Measurements from ENCODE around the gene SECISBP2L. TPM values are rescaled to one million over a fixed set of nuclear protein-coding genes. Genes with fewer than 3 reads are reported as not detected.

The SECISBP2L gene
- total RNA-seq, 5 donors from 2014 or later (not counting 1 experiment from before 2014, with no cell fraction given): 46.8 to 62.5 (median 48.7) TPM

GRCh38 chr15:49044002-49044401 lies 2.2 kb downstream of the SECISBP2L start:
- H3K4me3 ChIP-seq (ENCODE audit: control insufficient read depth in 1 of 2, extremely low read depth in 1 of 2, low read length in 1 of 2): no peak overlapping the region
- CTCF ChIA-PET: no interaction called here
- no CpG with 5 or more reads among the region's 3 CpGs for WGBS (ENCODE audit: insufficient coverage)

GRCh38 chr15:49042165-49042564 lies 4.1 kb downstream of the SECISBP2L start:
- no peaks in the 10 kb centered on the region for H3K36me3 ChIP-seq (ENCODE audit: control insufficient read depth in 2 of 2, extremely low read depth in 1 of 2, insufficient read depth in 1 of 2, low read length in 1 of 2)
- Mint-ChIP-seq H3K36me3 (peaks cover 15% of the 10 kb centered on the region), H3K27me3 (no peaks in the 10 kb centered on the region), H3K4me1 (peaks cover 64 to 71% (median 69%) of the 10 kb centered on the region in 3 donors), H3K9me3 (no peaks in the 10 kb centered on the region), H3K4me3 (peak overlapping the region in 1 of 3 donors; percentile 45), H3K27ac (no peak overlapping the region)
- H3K4me1 ChIP-seq (ENCODE audit: control insufficient read depth in 1 of 2, extremely low read depth in 1 of 2, insufficient read depth in 2 of 2, low read length in 2 of 2): peaks cover 13 to 18% of the 10 kb centered on the region in 2 experiments
- no peak overlapping the region for H3K27ac ChIP-seq (ENCODE audit: low read length)
- H3K9me3 ChIP-seq: no peaks in the 10 kb centered on the region
- ATAC-seq (replicated peaks in 1 of 4): no peak
- no peak overlapping the region for H3K4me3 ChIP-seq (ENCODE audit: control insufficient read depth in 1 of 2, extremely low read depth in 1 of 2, low read length in 1 of 2)
- CTCF ChIA-PET: interaction anchor here in 1 of 2 donors (1.4 kb wide), 1 partner anchor 113 kb away, joined by 3 read pairs; the partner anchor contains the start of gene COPS2
- DNase-seq: no peak
- H3K27me3 ChIP-seq (replicated peaks in 1 of 2; ENCODE audit: control insufficient read depth in 2 of 2, extremely low read depth in 1 of 2, insufficient read depth in 2 of 2, low read length in 1 of 2): no peaks in the 10 kb centered on the region
- POLR2A ChIA-PET: no interaction called here

More at GRCh38 chr15:49044002-49044401, 2.2 kb downstream of the SECISBP2L start:
- H3K27me3 Mint-ChIP-seq: no peaks in the 10 kb centered on the region
- no peak for ATAC-seq (replicated peaks in 1 of 4)
- Histone ChIP-seq H3K27me3 (replicated peaks in 1 of 2; ENCODE audit: control insufficient read depth in 2 of 2, extremely low read depth in 1 of 2, insufficient read depth in 2 of 2, low read length in 1 of 2) (no peaks in the 10 kb centered on the region), H3K9me3 (no peaks in the 10 kb centered on the region), H3K4me1 (ENCODE audit: control insufficient read depth in 1 of 2, extremely low read depth in 1 of 2, insufficient read depth in 2 of 2, low read length in 2 of 2) (peaks cover 13 to 18% of the 10 kb centered on the region in 2 experiments), H3K27ac (ENCODE audit: low read length) (no peak overlapping the region), H3K36me3 (ENCODE audit: control insufficient read depth in 2 of 2, extremely low read depth in 1 of 2, insufficient read depth in 1 of 2, low read length in 1 of 2) (no peaks in the 10 kb centered on the region)
- peak overlapping the region; percentile 94 to 97 (median 96) for H3K4me3 Mint-ChIP-seq
- H3K27ac Mint-ChIP-seq: no peak overlapping the region
- DNase-seq: no peak
- peaks cover 11% of the 10 kb centered on the region for H3K36me3 Mint-ChIP-seq
- peaks cover 49 to 61% (median 56%) of the 10 kb centered on the region in 3 donors for H3K4me1 Mint-ChIP-seq
- POLR2A ChIA-PET: no interaction called here
- H3K9me3 Mint-ChIP-seq: no peaks in the 10 kb centered on the region

GRCh38 chr15:49041426-49041825 lies 4.8 kb downstream of the SECISBP2L start:
- H3K4me1 ChIP-seq (ENCODE audit: control insufficient read depth in 1 of 2, extremely low read depth in 1 of 2, insufficient read depth in 2 of 2, low read length in 2 of 2): peaks cover 8 to 18% of the 10 kb centered on the region in 2 experiments
- H3K36me3 ChIP-seq (ENCODE audit: control insufficient read depth in 2 of 2, extremely low read depth in 1 of 2, insufficient read depth in 1 of 2, low read length in 1 of 2): no peaks in the 10 kb centered on the region
- peak overlapping the region in 1 of 3 donors; percentile 45 for H3K4me3 Mint-ChIP-seq
- DNase-seq (no peak), ATAC-seq (replicated peaks in 1 of 4) (no peak)
- ChIA-PET POLR2A (no interaction called here), CTCF (no interaction called here)
- H3K27me3 ChIP-seq (replicated peaks in 1 of 2; ENCODE audit: control insufficient read depth in 2 of 2, extremely low read depth in 1 of 2, insufficient read depth in 2 of 2, low read length in 1 of 2): no peaks in the 10 kb centered on the region
- H3K4me1 Mint-ChIP-seq: peaks cover 63 to 66% (median 65%) of the 10 kb centered on the region in 3 donors
- no peak overlapping the region for H3K27ac ChIP-seq (ENCODE audit: low read length)
- no peak overlapping the region for H3K4me3 ChIP-seq (ENCODE audit: control insufficient read depth in 1 of 2, extremely low read depth in 1 of 2, low read length in 1 of 2)
- 80% methylated on average over 2 of the region's 5 CpGs for WGBS (ENCODE audit: insufficient coverage)
- no peaks in the 10 kb centered on the region for H3K9me3 Mint-ChIP-seq
- no peak overlapping the region for H3K27ac Mint-ChIP-seq
- H3K27me3 Mint-ChIP-seq: no peaks in the 10 kb centered on the region
- H3K9me3 ChIP-seq: no peaks in the 10 kb centered on the region
- H3K36me3 Mint-ChIP-seq: peaks cover 15% of the 10 kb centered on the region

- no peaks in the 10 kb centered on the region for H3K9me3 ChIP-seq
- no peak overlapping the region for H3K27ac ChIP-seq (ENCODE audit: low read length)
- Mint-ChIP-seq H3K27me3 (no peaks in the 10 kb centered on the region), H3K27ac (no peak overlapping the region), H3K4me1 (peaks cover 51 to 67% (median 64%) of the 10 kb centered on the region in 3 donors), H3K36me3 (peaks cover 25% of the 10 kb centered on the region), H3K9me3 (no peaks in the 10 kb centered on the region), H3K4me3 (no peak overlapping the region)
- ATAC-seq (replicated peaks in 1 of 4) (no peak), DNase-seq (no peak)
- POLR2A ChIA-PET: interaction anchor here in 1 of 2 donors (0.7 kb wide), 1 partner anchor 18 kb away, joined by 6 read pairs; no protein-coding TSS in a partner anchor
- CTCF ChIA-PET: no interaction called here
- peaks cover 0 to 10% of the 10 kb centered on the region in 2 donors for H3K36me3 ChIP-seq (ENCODE audit: control insufficient read depth in 2 of 2, extremely low read depth in 1 of 2, insufficient read depth in 1 of 2, low read length in 1 of 2)
- H3K4me1 ChIP-seq (ENCODE audit: control insufficient read depth in 1 of 2, extremely low read depth in 1 of 2, insufficient read depth in 2 of 2, low read length in 2 of 2): peaks cover 8 to 13% of the 10 kb centered on the region in 2 experiments
- no peaks in the 10 kb centered on the region for H3K27me3 ChIP-seq (replicated peaks in 1 of 2; ENCODE audit: control insufficient read depth in 2 of 2, extremely low read depth in 1 of 2, insufficient read depth in 2 of 2, low read length in 1 of 2)
- H3K4me3 ChIP-seq (ENCODE audit: control insufficient read depth in 1 of 2, extremely low read depth in 1 of 2, low read length in 1 of 2): no peak overlapping the region
Observed at GRCh38 chr15:49040151-49040550, 6.1 kb downstream of the SECISBP2L start.

- no peak overlapping the region for H3K4me3 Mint-ChIP-seq
- ATAC-seq (replicated peaks in 1 of 4) (no peak), DNase-seq (no peak)
- H3K9me3 Mint-ChIP-seq: no peaks in the 10 kb centered on the region
- Histone ChIP-seq H3K9me3 (no peaks in the 10 kb centered on the region), H3K27me3 (replicated peaks in 1 of 2; ENCODE audit: control insufficient read depth in 2 of 2, extremely low read depth in 1 of 2, insufficient read depth in 2 of 2, low read length in 1 of 2) (no peaks in the 10 kb centered on the region), H3K36me3 (ENCODE audit: control insufficient read depth in 2 of 2, extremely low read depth in 1 of 2, insufficient read depth in 1 of 2, low read length in 1 of 2) (peaks cover 0 to 18% of the 10 kb centered on the region in 2 donors), H3K27ac (ENCODE audit: low read length) (no peak overlapping the region), H3K4me1 (ENCODE audit: control insufficient read depth in 1 of 2, extremely low read depth in 1 of 2, insufficient read depth in 2 of 2, low read length in 2 of 2) (peaks cover under 1 to 8% of the 10 kb centered on the region in 2 experiments), H3K4me3 (ENCODE audit: control insufficient read depth in 1 of 2, extremely low read depth in 1 of 2, low read length in 1 of 2) (no peak overlapping the region)
- ChIA-PET POLR2A (interaction anchor here in 1 of 2 donors (0.7 to 1.3 kb wide), 2 partner anchors 8 to 45 kb away, joined by 5 to 9 read pairs; partner anchors contain the start of gene SECISBP2L), CTCF (no interaction called here)
- peaks cover 38 to 52% (median 50%) of the 10 kb centered on the region in 3 donors for H3K4me1 Mint-ChIP-seq
- H3K27me3 Mint-ChIP-seq: no peaks in the 10 kb centered on the region
- no peak overlapping the region for H3K27ac Mint-ChIP-seq
- H3K36me3 Mint-ChIP-seq: peaks cover 25% of the 10 kb centered on the region
Observed at GRCh38 chr15:49038382-49038781, 7.9 kb downstream of the SECISBP2L start.

GRCh38 chr15:49037546-49037940 lies 8.7 kb downstream of the SECISBP2L start:
- Mint-ChIP-seq H3K27me3 (no peaks in the 10 kb centered on the region), H3K9me3 (no peaks in the 10 kb centered on the region), H3K4me3 (no peak overlapping the region), H3K4me1 (peaks cover 37 to 52% (median 49%) of the 10 kb centered on the region in 3 donors), H3K27ac (no peak overlapping the region), H3K36me3 (peaks cover 29% of the 10 kb centered on the region)
- DNase-seq (no peak), ATAC-seq (replicated peaks in 1 of 4) (no peak)
- no peaks in the 10 kb centered on the region for H3K27me3 ChIP-seq (replicated peaks in 1 of 2; ENCODE audit: control insufficient read depth in 2 of 2, extremely low read depth in 1 of 2, insufficient read depth in 2 of 2, low read length in 1 of 2)
- H3K4me3 ChIP-seq (ENCODE audit: control insufficient read depth in 1 of 2, extremely low read depth in 1 of 2, low read length in 1 of 2): no peak overlapping the region
- peaks cover 0 to 4% of the 10 kb centered on the region in 2 experiments for H3K4me1 ChIP-seq (ENCODE audit: control insufficient read depth in 1 of 2, extremely low read depth in 1 of 2, insufficient read depth in 2 of 2, low read length in 2 of 2)
- H3K9me3 ChIP-seq: no peaks in the 10 kb centered on the region
- peaks cover 0 to 24% of the 10 kb centered on the region in 2 donors for H3K36me3 ChIP-seq (ENCODE audit: control insufficient read depth in 2 of 2, extremely low read depth in 1 of 2, insufficient read depth in 1 of 2, low read length in 1 of 2)
- POLR2A ChIA-PET: interaction anchor here (0.5 to 1.3 kb wide), 3 partner anchors 9 to 1600 kb away, joined by 5 to 10 read pairs (median 9); partner anchors contain the start of gene SECISBP2L (in 1 of the 2)
- H3K27ac ChIP-seq (ENCODE audit: low read length): no peak overlapping the region
- CTCF ChIA-PET: interaction anchor here in 1 of 2 donors (0.6 kb wide), 1 partner anchor 62 kb away, joined by 5 read pairs; no protein-coding TSS in a partner anchor
